OCI-LY7 (cell line): ENCODE results near the gene KIF1B. TPM values are rescaled to one million over a fixed set of nuclear protein-coding genes. Genes with fewer than 3 reads are reported as not detected.

Experiments used
- BruUV-seq: library from RNA; stranded (reverse); fragments of 400-500 nt; replicated peaks from 2 replicates; lab custom pipeline; 2021; lab: Mats Ljungman, UMichigan
- CTCF ChIA-PET: fragments of 300-600 bp; sonication (Branson Sonifier 250); formaldehyde crosslinking; loops from one replicate; lab custom pipeline; 2022; ENCODE audit warnings: antibody characterized with exemption; ENCODE audit not compliant: unreplicated experiment; lab: Charles Lee
- POLR2A ChIA-PET: fragments of 300-600 bp; sonication (Branson Sonifier 250); formaldehyde crosslinking; loops from one replicate; lab custom pipeline; 2022; ENCODE audit warnings: antibody characterized with exemption; lab: Charles Lee
- DNase-seq: peaks from one replicate; pipeline ENCODE4 v3.0.0-alpha.2; 2015; ENCODE audit warnings: low spot score
- H2AFZ ChIP-seq: fragments of 200-600 bp; sonication (generic), shearing (Covaris generic); 2 replicates; pipeline ENCODE4 v1.6.1; 2014; ENCODE audit warnings: mild to moderate bottlenecking, antibody characterized with exemption, low read length, moderate library complexity
- H3K27ac ChIP-seq: fragments of 200-600 bp; sonication (generic); 2 replicates; pipeline ENCODE4 v1.5.1; 2014; ENCODE audit warnings: mixed run types, low read depth, mild to moderate bottlenecking, moderate library complexity, low read length, inconsistent platforms; ENCODE audit not compliant: poor library complexity, severe bottlenecking
- H3K36me3 ChIP-seq: fragments of 200-600 bp; sonication (generic); 2 replicates; pipeline ENCODE4 v1.6.1; 2014; ENCODE audit warnings: mild to moderate bottlenecking, antibody characterized with exemption, low read length, moderate library complexity, mixed read lengths; ENCODE audit not compliant: insufficient read depth
- H3K4me1 ChIP-seq: fragments of 200-600 bp; sonication (generic); 2 replicates; pipeline ENCODE4 v1.5.1; 2014; ENCODE audit warnings: mild to moderate bottlenecking, low read length; ENCODE audit not compliant: insufficient read depth, poor library complexity, severe bottlenecking
- H3K4me2 ChIP-seq: fragments of 200-600 bp; sonication (generic); 2 replicates; pipeline ENCODE4 v1.6.1; 2014; ENCODE audit warnings: mild to moderate bottlenecking, low read length
- H3K4me3 ChIP-seq: fragments of 200-600 bp; sonication (generic); 2 replicates; pipeline ENCODE4 v1.5.1; 2014; ENCODE audit warnings: mild to moderate bottlenecking, low read depth, low read length; ENCODE audit not compliant: poor library complexity, severe bottlenecking
- H3K79me2 ChIP-seq: fragments of 200-600 bp; sonication (generic); 2 replicates; pipeline ENCODE4 v1.6.1; 2016; ENCODE audit warnings: low read depth, mild to moderate bottlenecking, low read length, moderate library complexity, mixed read lengths; ENCODE audit not compliant: insufficient read depth
- H3K9me2 ChIP-seq: fragments of 200-600 bp; sonication (generic); 2 replicates; pipeline ENCODE4 v1.6.1; 2016; ENCODE audit warnings: mild to moderate bottlenecking, low read length, mixed read lengths; ENCODE audit not compliant: insufficient read depth
- H3K9me3 ChIP-seq: fragments of 200-600 bp; sonication (generic); 2 replicates; pipeline ENCODE4 v1.6.1; 2014; ENCODE audit warnings: mild to moderate bottlenecking, mixed run types, low read length, mixed read lengths
- H4K20me1 ChIP-seq: fragments of 200-600 bp; sonication (generic); 2 replicates; pipeline ENCODE4 v1.6.1; 2014; ENCODE audit warnings: mild to moderate bottlenecking, antibody characterized with exemption, low read length, moderate library complexity, mixed read lengths; ENCODE audit not compliant: insufficient read depth
- CTCF ChIP-seq: fragments of 200-600 bp; sonication (generic); conservative IDR thresholded peaks from 2 replicates; pipeline ENCODE4 v1.5.1; 2014; ENCODE audit warnings: mild to moderate bottlenecking, antibody characterized with exemption, low read length, moderate library complexity, mixed read lengths
- EZH2phosphoT487 ChIP-seq: fragments of 200-600 bp; sonication (generic); IDR thresholded peaks from 2 replicates; pipeline ENCODE4 v1.6.1; 2018; ENCODE audit warnings: low read depth, borderline replicate concordance, mild to moderate bottlenecking, mixed run types, antibody characterized with exemption, low read length, moderate library complexity, mixed read lengths
- intact Hi-C: fragments of 100-400 bp; cut with micrococcal nuclease; formaldehyde crosslinking; loops from one replicate; pipeline ENCODE4 v1.10.0; 2022; ENCODE audit not compliant: unreplicated experiment
- total RNA-seq, 2 experiments: library from RNA; depleted of rRNA in 1 of 2; stranded (reverse); fragments of >200 nt in 1 of 2; shearing (Covaris generic) in 1 of 2; gene quantifications; 2 replicates each; pipeline ENCODE4 v1.2.3, GENCODE V29; 2014 to 2022

KIF1B gene
- total RNA-seq, 2 experiments from 2014 or later: 3.8 to 4.8 TPM

- ChIA-PET POLR2A (interaction anchor here (0.7 kb wide), 1 partner anchor 930 kb away, joined by 3 read pairs; no protein-coding TSS in a partner anchor), CTCF (no interaction called here)
These were observed 75.9 kb downstream of the KIF1B start for GRCh38 chr1:10286244-10286643.

GRCh38 chr1:10287023-10287645 lies 76.8 kb downstream of the KIF1B start:
- Histone ChIP-seq H3K4me2 (no peak overlapping the region), H3K4me1 (no peaks in the 10 kb centered on the region), H3K36me3 (no peaks in the 10 kb centered on the region), H3K4me3 (no peak overlapping the region), H3K9me2 (no peaks in the 10 kb centered on the region), H3K27ac (no peak overlapping the region), H3K9me3 (no peaks in the 10 kb centered on the region), H4K20me1 (no peaks in the 10 kb centered on the region), H3K79me2 (no peaks in the 10 kb centered on the region), H2AFZ (no peak overlapping the region)
- no TSS peak for BruUV-seq
- POLR2A ChIA-PET: interaction anchor here (0.6 kb wide), 1 partner anchor 176 kb away, joined by 3 read pairs; no protein-coding TSS in a partner anchor
- CTCF ChIA-PET: no interaction called here
- intact Hi-C loops: no loop called here
- TF ChIP-seq EZH2phosphoT487 (no peak), CTCF (no peak)
- DNase-seq: no peak

More at GRCh38 chr1:10286244-10286643, 75.9 kb downstream of the KIF1B start:
- H3K4me3 ChIP-seq: no peak overlapping the region
- intact Hi-C loops: no loop called here
- H3K79me2 ChIP-seq: no peaks in the 10 kb centered on the region
- H2AFZ ChIP-seq: no peak overlapping the region
- no peaks in the 10 kb centered on the region for H3K9me3 ChIP-seq
- no TSS peak for BruUV-seq
- H3K9me2 ChIP-seq: no peaks in the 10 kb centered on the region
- no peaks in the 10 kb centered on the region for H3K4me1 ChIP-seq
- H3K4me2 ChIP-seq: no peak overlapping the region
- no peaks in the 10 kb centered on the region for H4K20me1 ChIP-seq
- H3K27ac ChIP-seq: no peak overlapping the region
- no peak for DNase-seq
- H3K36me3 ChIP-seq: no peaks in the 10 kb centered on the region
- TF ChIP-seq CTCF (no peak), EZH2phosphoT487 (no peak)

GRCh38 chr1:10288029-10288615 lies 77.8 kb downstream of the KIF1B start:
- BruUV-seq: no TSS peak
- no peak overlapping the region for H3K4me3 ChIP-seq
- no peak overlapping the region for H3K4me2 ChIP-seq
- no peaks in the 10 kb centered on the region for H4K20me1 ChIP-seq
- CTCF ChIA-PET: no interaction called here
- no peak overlapping the region for H2AFZ ChIP-seq
- H3K79me2 ChIP-seq: no peaks in the 10 kb centered on the region
- no peaks in the 10 kb centered on the region for H3K9me3 ChIP-seq
- H3K27ac ChIP-seq: no peak overlapping the region
- no peaks in the 10 kb centered on the region for H3K36me3 ChIP-seq
- H3K4me1 ChIP-seq: no peaks in the 10 kb centered on the region
- no peak for DNase-seq
- intact Hi-C loops: no loop called here
- POLR2A ChIA-PET: interaction anchor here (0.6 kb wide), 1 partner anchor 177 kb away, joined by 3 read pairs; no protein-coding TSS in a partner anchor
- TF ChIP-seq CTCF (no peak), EZH2phosphoT487 (no peak)
- no peaks in the 10 kb centered on the region for H3K9me2 ChIP-seq
